Measurements from ENCODE around the gene VAMP4. TPM values are rescaled to one million over a fixed set of nuclear protein-coding genes. Genes with fewer than 3 reads are reported as not detected.
"Not testable (repeated sequence)": the region's sequence is repeated elsewhere in the genome, so short reads cannot be mapped to it uniquely, and the experiment has no call there.

Gene VAMP4
- total and polyA plus RNA-seq, 7 experiments from 2014 or later, result 15.5 to 27.2 (median 19.4) TPM

DNA sequence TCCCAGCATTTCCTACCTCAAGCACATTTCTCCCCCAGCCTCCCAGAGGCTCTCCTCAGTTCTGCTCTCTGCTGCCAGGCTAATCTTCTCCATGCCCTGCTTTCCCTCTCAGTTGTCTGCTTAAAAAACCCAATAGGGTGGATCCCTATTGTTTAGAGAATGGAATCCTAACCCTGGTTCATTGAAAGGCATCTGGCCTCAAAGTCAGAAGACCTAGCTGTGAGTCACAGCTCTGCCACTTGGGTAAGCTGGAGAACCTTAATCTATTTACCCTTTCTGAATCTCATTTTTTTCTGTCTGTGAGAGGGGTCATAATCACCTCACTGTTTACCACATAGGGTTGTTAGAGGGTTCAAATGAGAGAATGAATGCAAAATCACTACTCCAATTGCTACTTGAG lies 76.9 kb downstream of the VAMP4 start:
- no peak for DNase-seq
- Mint-ChIP-seq H3K9me3 (no peaks in the 10 kb centered on the region), H3K4me3 (no peak overlapping the region), H3K27ac (no peak overlapping the region), H3K27me3 (peaks cover 0 to 6% (median under 1%) of the 10 kb centered on the region in 5 donors), H3K36me3 (no peaks in the 10 kb centered on the region), H3K4me1 (no peaks in the 10 kb centered on the region)
- Histone ChIP-seq H3K36me3 (ENCODE audit: control insufficient read depth in 2 of 3, insufficient read depth in 3 of 3, low read length in 3 of 3) (no peaks in the 10 kb centered on the region), H3K27me3 (ENCODE audit: control insufficient read depth in 2 of 2, insufficient read depth in 2 of 2, low read length in 2 of 2) (no peaks in the 10 kb centered on the region), H3K4me1 (ENCODE audit: control insufficient read depth in 2 of 2, insufficient read depth in 2 of 2, low read length in 2 of 2) (no peaks in the 10 kb centered on the region), H3K27ac (ENCODE audit: low read depth, low read length) (no peak overlapping the region), H3K4me3 (ENCODE audit: low read length) (no peak overlapping the region), H3K9me3 (ENCODE audit: control insufficient read depth in 2 of 3, low read length in 3 of 3) (no peaks in the 10 kb centered on the region)
- ChIA-PET CTCF (no interaction called here), POLR2A (no interaction called here)
- intact Hi-C loops (cut with micrococcal nuclease), result no loop called here
- ATAC-seq, result no peak

GRCh38 chr1:171663854-171664575 lies 77.8 kb downstream of the VAMP4 start:
- Mint-ChIP-seq H3K4me3 (no peak overlapping the region), H3K27me3 (peaks cover 0 to 6% (median 0%) of the 10 kb centered on the region in 5 donors), H3K36me3 (no peaks in the 10 kb centered on the region), H3K9me3 (no peaks in the 10 kb centered on the region), H3K4me1 (no peaks in the 10 kb centered on the region), H3K27ac (no peak overlapping the region)
- Histone ChIP-seq H3K27ac (ENCODE audit: low read depth, low read length) (no peak overlapping the region), H3K4me1 (ENCODE audit: control insufficient read depth in 2 of 2, insufficient read depth in 2 of 2, low read length in 2 of 2) (no peaks in the 10 kb centered on the region), H3K9me3 (ENCODE audit: control insufficient read depth in 2 of 3, low read length in 3 of 3) (no peaks in the 10 kb centered on the region), H3K36me3 (ENCODE audit: control insufficient read depth in 2 of 3, insufficient read depth in 3 of 3, low read length in 3 of 3) (no peaks in the 10 kb centered on the region), H3K27me3 (ENCODE audit: control insufficient read depth in 2 of 2, insufficient read depth in 2 of 2, low read length in 2 of 2) (no peaks in the 10 kb centered on the region), H3K4me3 (ENCODE audit: low read length) (no peak overlapping the region)
- POLR2A ChIA-PET, result no interaction called here
- CTCF ChIA-PET, result no interaction called here
- intact Hi-C loops (cut with micrococcal nuclease), result no loop called here
- no peak for DNase-seq
- no peak for ATAC-seq

GRCh38 chr1:171663036-171663853 lies 78.6 kb downstream of the VAMP4 start:
- no peak overlapping the region for H3K4me3 ChIP-seq (ENCODE audit: low read length)
- Mint-ChIP-seq H3K27ac (no peak overlapping the region), H3K4me1 (no peaks in the 10 kb centered on the region), H3K27me3 (peaks cover 0 to 6% (median under 1%) of the 10 kb centered on the region in 5 donors), H3K9me3 (no peaks in the 10 kb centered on the region), H3K4me3 (no peak overlapping the region), H3K36me3 (no peaks in the 10 kb centered on the region)
- no peak overlapping the region for H3K27ac ChIP-seq (ENCODE audit: low read depth, low read length)
- no peaks in the 10 kb centered on the region for H3K36me3 ChIP-seq (ENCODE audit: control insufficient read depth in 2 of 3, insufficient read depth in 3 of 3, low read length in 3 of 3)
- POLR2A ChIA-PET, result no interaction called here
- H3K9me3 ChIP-seq (ENCODE audit: control insufficient read depth in 2 of 3, low read length in 3 of 3), result no peaks in the 10 kb centered on the region
- ATAC-seq (no peak), DNase-seq (no peak)
- H3K4me1 ChIP-seq (ENCODE audit: control insufficient read depth in 2 of 2, insufficient read depth in 2 of 2, low read length in 2 of 2), result no peaks in the 10 kb centered on the region
- CTCF ChIA-PET, result no interaction called here
- intact Hi-C loops (cut with micrococcal nuclease), result no loop called here
- no peaks in the 10 kb centered on the region for H3K27me3 ChIP-seq (ENCODE audit: control insufficient read depth in 2 of 2, insufficient read depth in 2 of 2, low read length in 2 of 2)

DNA sequence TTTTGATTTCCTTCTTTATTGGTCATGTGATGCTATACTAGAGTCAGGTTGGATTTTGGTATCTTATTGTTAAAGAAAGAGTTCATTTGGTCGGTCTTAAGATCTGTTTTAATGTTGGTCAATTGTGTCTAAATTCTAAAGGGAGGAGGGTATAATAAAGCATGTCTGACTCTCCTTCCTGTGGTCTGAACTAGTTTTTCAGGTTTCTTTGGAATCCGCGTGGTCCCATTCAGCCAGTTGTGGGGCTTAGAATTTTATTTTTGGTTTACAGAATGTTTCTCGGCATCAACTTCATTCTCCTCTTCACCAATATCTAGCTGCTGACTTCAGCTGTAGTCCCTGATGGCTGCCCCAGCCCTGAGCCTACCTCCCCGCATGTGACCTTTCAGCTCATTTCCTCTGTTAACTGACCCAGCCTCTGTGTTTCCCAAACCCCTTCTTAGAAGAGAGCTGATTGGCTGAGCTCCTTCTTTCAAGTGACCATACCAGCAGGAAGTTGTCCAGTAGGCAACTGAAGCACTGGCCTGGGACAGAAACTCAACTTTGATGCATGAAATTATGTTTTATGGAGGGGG lies 80.7 kb downstream of the VAMP4 start:
- H3K27ac ChIP-seq (ENCODE audit: low read depth, low read length), result no peak overlapping the region
- no peaks in the 10 kb centered on the region for H3K27me3 ChIP-seq (ENCODE audit: control insufficient read depth in 2 of 2, insufficient read depth in 2 of 2, low read length in 2 of 2)
- DNase-seq (no peak), ATAC-seq (no peak)
- Mint-ChIP-seq H3K27me3 (peaks cover 0 to 10% (median 3%) of the 10 kb centered on the region in 5 donors), H3K27ac (no peak overlapping the region), H3K9me3 (no peaks in the 10 kb centered on the region), H3K4me1 (no peaks in the 10 kb centered on the region), H3K36me3 (no peaks in the 10 kb centered on the region), H3K4me3 (no peak overlapping the region)
- intact Hi-C loops (cut with micrococcal nuclease), result no loop called here
- H3K36me3 ChIP-seq (ENCODE audit: control insufficient read depth in 2 of 3, insufficient read depth in 3 of 3, low read length in 3 of 3), result no peaks in the 10 kb centered on the region
- POLR2A ChIA-PET, result no interaction called here
- H3K9me3 ChIP-seq (ENCODE audit: control insufficient read depth in 2 of 3, low read length in 3 of 3), result no peaks in the 10 kb centered on the region
- H3K4me3 ChIP-seq (ENCODE audit: low read length), result no peak overlapping the region
- CTCF ChIA-PET, result interaction anchor here (0.6 kb wide), 1 partner anchor 324 kb away, joined by 4 read pairs; no protein-coding TSS in a partner anchor
- no peaks in the 10 kb centered on the region for H3K4me1 ChIP-seq (ENCODE audit: control insufficient read depth in 2 of 2, insufficient read depth in 2 of 2, low read length in 2 of 2)

DNA sequence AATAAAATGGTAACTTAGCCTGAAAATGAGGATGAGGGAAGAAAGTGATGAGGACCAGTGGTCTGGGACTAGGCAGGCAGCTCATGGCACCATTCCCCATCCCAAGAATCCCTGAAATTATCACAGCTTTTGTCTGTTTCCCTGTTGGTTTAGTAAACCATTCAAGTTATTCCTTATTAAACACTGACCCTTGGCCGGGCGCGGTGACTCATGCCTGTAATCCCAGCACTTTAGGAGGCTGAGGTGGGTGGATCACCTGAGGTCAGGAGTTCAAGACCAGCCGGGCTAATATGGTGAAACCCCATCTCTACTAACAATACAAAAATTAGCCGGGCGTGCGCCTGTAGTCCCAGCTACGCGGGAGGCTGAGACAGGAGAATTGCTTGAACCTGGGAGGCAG lies 85.7 kb downstream of the VAMP4 start:
- POLR2A ChIA-PET, result not testable (repeated sequence)

DNA sequence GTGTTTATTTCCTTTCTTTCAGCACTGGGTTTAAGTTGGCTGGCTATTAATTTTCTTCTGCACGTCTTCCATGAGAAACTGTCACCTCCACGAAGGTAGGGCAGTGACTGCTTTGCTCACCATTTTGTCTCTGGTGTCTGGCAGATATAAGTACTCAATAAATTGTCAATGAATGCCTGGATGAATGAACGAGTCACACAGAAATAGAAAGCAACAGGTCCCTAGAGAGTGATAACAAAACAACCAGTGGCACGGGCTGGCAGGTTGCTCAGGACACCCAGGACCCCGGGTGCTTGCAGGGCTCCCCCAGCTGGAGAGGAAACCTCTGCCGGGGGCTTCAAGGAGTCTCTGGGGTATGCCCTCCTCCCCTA lies 86.1 kb downstream of the VAMP4 start:
- Mint-ChIP-seq H3K4me3 (peak overlapping the region in 5 of 10 donors; percentile 24 to 72 (median 55)), H3K9me3 (no peaks in the 10 kb centered on the region), H3K27ac (no peak overlapping the region), H3K27me3 (peaks cover 0 to 32% (median 11%) of the 10 kb centered on the region in 5 donors), H3K4me1 (peaks cover 9 to 12% (median 10%) of the 10 kb centered on the region in 7 donors), H3K36me3 (no peaks in the 10 kb centered on the region)
- Histone ChIP-seq H3K27me3 (ENCODE audit: control insufficient read depth in 2 of 2, insufficient read depth in 2 of 2, low read length in 2 of 2) (no peaks in the 10 kb centered on the region), H3K4me3 (ENCODE audit: low read length) (no peak overlapping the region), H3K27ac (ENCODE audit: low read depth, low read length) (no peak overlapping the region), H3K36me3 (ENCODE audit: control insufficient read depth in 2 of 3, insufficient read depth in 3 of 3, low read length in 3 of 3) (no peaks in the 10 kb centered on the region), H3K9me3 (ENCODE audit: control insufficient read depth in 2 of 3, low read length in 3 of 3) (no peaks in the 10 kb centered on the region), H3K4me1 (ENCODE audit: control insufficient read depth in 2 of 2, insufficient read depth in 2 of 2, low read length in 2 of 2) (peaks cover 3 to 5% of the 10 kb centered on the region in 2 donors)
- ChIA-PET POLR2A (no interaction called here), CTCF (interaction anchor here (1.1 kb wide), 1 partner anchor 20 kb away, joined by 4 read pairs; no protein-coding TSS in a partner anchor)
- intact Hi-C loops (cut with micrococcal nuclease), result loop anchor here (2.0 to 10.0 kb wide), 6 partner anchors 62 to 769 kb away; partner anchors contain the start of genes METTL13 (in 2 of the 2), C1orf105 (in 1 of the 2) and VAMP4 (in 1 of the 2)
- ATAC-seq (no peak), DNase-seq (no peak)

More for the DNA sequence above, 85.7 kb downstream of the VAMP4 start:
- H3K36me3 Mint-ChIP-seq; H3K36me3 ChIP-seq (ENCODE audit: control insufficient read depth in 2 of 3, insufficient read depth in 3 of 3, low read length in 3 of 3); ATAC-seq; CTCF ChIA-PET; DNase-seq; H3K4me3 ChIP-seq (ENCODE audit: low read length); H3K27ac ChIP-seq (ENCODE audit: low read depth, low read length); H3K27ac Mint-ChIP-seq; H3K4me3 Mint-ChIP-seq; H3K9me3 Mint-ChIP-seq; H3K4me1 ChIP-seq (ENCODE audit: control insufficient read depth in 2 of 2, insufficient read depth in 2 of 2, low read length in 2 of 2); H3K9me3 ChIP-seq (ENCODE audit: control insufficient read depth in 2 of 3, low read length in 3 of 3); H3K27me3 ChIP-seq (ENCODE audit: control insufficient read depth in 2 of 2, insufficient read depth in 2 of 2, low read length in 2 of 2): not testable (repeated sequence)
- peaks cover 9 to 12% (median 10%) of the 10 kb centered on the region in 7 donors for H3K4me1 Mint-ChIP-seq
- peaks cover 0 to 27% (median 11%) of the 10 kb centered on the region in 5 donors for H3K27me3 Mint-ChIP-seq
- intact Hi-C loops (cut with micrococcal nuclease), result loop anchor here (5.0 to 10.0 kb wide), 5 partner anchors 61 to 769 kb away; partner anchors contain the start of genes METTL13 (in 2 of the 2), C1orf105 (in 1 of the 2) and VAMP4 (in 1 of the 2)

Measured in naive thymus-derived CD4-positive, alpha-beta T cell (primary cell).